GM12873 (cell line): ENCODE results near the gene CTBP2.

Experiments used
- CTCF ChIP-seq: IDR thresholded peaks from 2 replicates; pipeline ENCODE4 v1.5.1; 2012; ENCODE audit warnings: low read depth, mild to moderate bottlenecking, moderate library complexity, low read length, control low read depth; ENCODE audit not compliant: insufficient read depth; ENCODE audit errors: missing control alignments

CTBP2 gene

GRCh38 chr10:125089469-125089868, 70.9 kb downstream of the CTBP2 start:
- no peak for TF ChIP-seq CTCF

- no peak for TF ChIP-seq CTCF
Observed at GRCh38 chr10:125087897-125088215, 72.5 kb downstream of the CTBP2 start.

- no peak for TF ChIP-seq CTCF
Observed at GRCh38 chr10:125087191-125087896, 73.0 kb downstream of the CTBP2 start.

GRCh38 chr10:125086691-125087090, 73.7 kb downstream of the CTBP2 start:
- no peak for TF ChIP-seq CTCF

GRCh38 chr10:125085258-125086054, 74.9 kb downstream of the CTBP2 start:
- no peak for TF ChIP-seq CTCF

- no peak for TF ChIP-seq CTCF
Observed at GRCh38 chr10:125084614-125085257, 75.6 kb downstream of the CTBP2 start.

- TF ChIP-seq CTCF, result no peak
Observed at GRCh38 chr10:125084191-125084613, 76.2 kb downstream of the CTBP2 start.
